ENCODE results near the gene GPR162. TPM values are rescaled to one million over a fixed set of nuclear protein-coding genes. Genes with fewer than 3 reads are reported as not detected.

Gene GPR162
- total and polyA plus RNA-seq, 7 donors = 1.2 to 16.1 (median 7.3) TPM

GRCh38 chr12:6817662-6818157 is 3.9 kb upstream of the GPR162 start:
- WGBS, 2 donors = 85 to 92% methylated on average over 20 of the region's 20 CpGs
- no peak for DNase-seq
- TF ChIP-seq POLR2A (IDR thresholded peaks at IDR 0.05) (no peak), POLR2AphosphoS5 (IDR thresholded peaks at IDR 0.05) (no peak), EP300 (IDR thresholded peaks at IDR 0.05) (no peak)
- TF ChIP-seq, protein P1, sequence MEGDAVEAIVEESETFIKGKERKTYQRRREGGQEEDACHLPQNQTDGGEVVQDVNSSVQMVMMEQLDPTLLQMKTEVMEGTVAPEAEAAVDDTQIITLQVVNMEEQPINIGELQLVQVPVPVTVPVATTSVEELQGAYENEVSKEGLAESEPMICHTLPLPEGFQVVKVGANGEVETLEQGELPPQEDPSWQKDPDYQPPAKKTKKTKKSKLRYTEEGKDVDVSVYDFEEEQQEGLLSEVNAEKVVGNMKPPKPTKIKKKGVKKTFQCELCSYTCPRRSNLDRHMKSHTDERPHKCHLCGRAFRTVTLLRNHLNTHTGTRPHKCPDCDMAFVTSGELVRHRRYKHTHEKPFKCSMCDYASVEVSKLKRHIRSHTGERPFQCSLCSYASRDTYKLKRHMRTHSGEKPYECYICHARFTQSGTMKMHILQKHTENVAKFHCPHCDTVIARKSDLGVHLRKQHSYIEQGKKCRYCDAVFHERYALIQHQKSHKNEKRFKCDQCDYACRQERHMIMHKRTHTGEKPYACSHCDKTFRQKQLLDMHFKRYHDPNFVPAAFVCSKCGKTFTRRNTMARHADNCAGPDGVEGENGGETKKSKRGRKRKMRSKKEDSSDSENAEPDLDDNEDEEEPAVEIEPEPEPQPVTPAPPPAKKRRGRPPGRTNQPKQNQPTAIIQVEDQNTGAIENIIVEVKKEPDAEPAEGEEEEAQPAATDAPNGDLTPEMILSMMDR (IDR thresholded peaks at IDR 0.05) = no peak
- intact Hi-C loops (cut with DNase I) = no loop called here
- no peaks in the 10 kb centered on the region for H3K9me3 ChIP-seq
- H3K4me1 ChIP-seq = peaks cover 0 to 16% (median 15%) of the 10 kb centered on the region in 4 donors
- H3K4me3 ChIP-seq = no peak overlapping the region
- no peaks in the 10 kb centered on the region for H3K36me3 ChIP-seq
- H3K27ac ChIP-seq = no peak overlapping the region
- no peaks in the 10 kb centered on the region for H3K27me3 ChIP-seq

- no peak overlapping the region for H3K27ac ChIP-seq
Measured at GRCh38 chr12:6818222-6818621, 3.4 kb upstream of the GPR162 start.

GRCh38 chr12:6818645-6819044 is 3.0 kb upstream of the GPR162 start:
- Histone ChIP-seq H3K27me3 (no peaks in the 10 kb centered on the region), H3K4me3 (no peak overlapping the region), H3K4me1 (peaks cover 0 to 18% (median 15%) of the 10 kb centered on the region in 4 donors), H3K9me3 (no peaks in the 10 kb centered on the region), H3K36me3 (no peaks in the 10 kb centered on the region), H3K27ac (no peak overlapping the region)
- WGBS, 2 donors = 90 to 93% methylated on average over 5 of the region's 5 CpGs
- no peak for DNase-seq
- TF ChIP-seq EP300 (IDR thresholded peaks at IDR 0.05) (no peak), POLR2A (IDR thresholded peaks at IDR 0.05) (no peak), POLR2AphosphoS5 (IDR thresholded peaks at IDR 0.05) (no peak)
- TF ChIP-seq, protein P1 (IDR thresholded peaks at IDR 0.05) = no peak
- intact Hi-C loops (cut with DNase I) = no loop called here

More at GRCh38 chr12:6818222-6818621, 3.4 kb upstream of the GPR162 start:
- Histone ChIP-seq H3K9me3 (no peaks in the 10 kb centered on the region), H3K4me1 (peaks cover 0 to 18% (median 15%) of the 10 kb centered on the region in 4 donors), H3K36me3 (no peaks in the 10 kb centered on the region), H3K27me3 (no peaks in the 10 kb centered on the region), H3K4me3 (no peak overlapping the region)
- TF ChIP-seq EP300 (IDR thresholded peaks at IDR 0.05) = no peak
- TF ChIP-seq, protein P1 (IDR thresholded peaks at IDR 0.05) = no peak
- TF ChIP-seq POLR2AphosphoS5 (IDR thresholded peaks at IDR 0.05) = no peak
- TF ChIP-seq POLR2A (IDR thresholded peaks at IDR 0.05) = no peak
- intact Hi-C loops (cut with DNase I) = no loop called here
- 83 to 87% methylated on average over 10 of the region's 10 CpGs for WGBS, 2 donors
- no peak for DNase-seq

DNA sequence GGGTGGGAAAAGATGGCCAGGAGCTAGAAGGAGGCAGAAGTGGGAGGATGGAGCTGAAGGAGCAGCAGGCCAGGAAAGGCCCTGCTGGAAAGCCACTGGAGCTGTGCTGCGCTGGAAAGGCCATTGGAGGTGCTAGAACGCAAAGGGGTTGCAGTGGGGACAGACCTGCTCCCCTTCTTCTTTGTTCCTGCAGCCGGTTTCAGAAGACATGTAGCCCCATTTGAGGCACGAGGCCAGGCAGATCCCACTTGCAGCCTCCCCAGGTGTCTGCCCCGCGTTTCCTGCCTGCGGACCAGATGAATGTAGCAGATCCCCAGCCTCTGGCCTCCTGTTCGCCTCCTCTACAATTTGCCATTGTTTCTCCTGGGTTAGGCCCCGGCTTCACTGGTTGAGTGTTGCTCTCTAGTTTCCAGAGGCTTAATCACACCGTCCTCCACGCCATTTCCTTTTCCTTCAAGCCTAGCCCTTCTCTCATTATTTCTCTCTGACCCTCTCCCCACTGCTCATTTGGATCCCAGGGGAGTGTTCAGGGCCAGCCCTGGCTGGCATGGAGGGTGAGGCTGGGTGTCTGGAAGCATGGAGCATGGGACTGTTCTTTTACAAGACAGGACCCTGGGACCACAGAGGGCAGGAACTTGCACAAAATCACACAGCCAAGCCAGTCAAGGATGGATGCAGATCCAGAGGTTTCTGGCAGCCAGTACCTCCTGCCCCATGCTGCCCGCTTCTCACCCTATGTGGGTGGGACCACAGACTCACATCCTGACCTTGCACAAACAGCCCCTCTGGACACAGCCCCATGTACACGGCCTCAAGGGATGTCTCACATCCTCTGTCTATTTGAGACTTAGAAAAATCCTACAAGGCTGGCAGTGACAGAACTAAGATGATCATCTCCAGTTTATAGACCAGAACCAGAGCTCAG is 2.3 kb upstream of the GPR162 start:
- no peak overlapping the region for H3K27ac ChIP-seq
- no peaks in the 10 kb centered on the region for H3K9me3 ChIP-seq
- intact Hi-C loops (cut with DNase I) = no loop called here
- no peak overlapping the region for H3K4me3 ChIP-seq
- no peaks in the 10 kb centered on the region for H3K36me3 ChIP-seq
- no peak for DNase-seq
- peaks cover 0 to 18% (median 15%) of the 10 kb centered on the region in 4 donors for H3K4me1 ChIP-seq
- 88 to 91% methylated on average over 13 of the region's 13 CpGs for WGBS, 2 donors
- H3K27me3 ChIP-seq = no peaks in the 10 kb centered on the region
- TF ChIP-seq EP300 (IDR thresholded peaks at IDR 0.05) (no peak), POLR2A (IDR thresholded peaks at IDR 0.05) (no peak), POLR2AphosphoS5 (IDR thresholded peaks at IDR 0.05) (no peak)
- TF ChIP-seq, protein P1 (IDR thresholded peaks at IDR 0.05) = no peak

All from sigmoid colon (tissue), 7 donors.